B cell (primary cell): Measurements from ENCODE around the gene ABCB6.

Source experiments
- CTCF ChIP-seq: fragments of 200-600 bp; IDR thresholded peaks from one replicate; pipeline ENCODE4 v1.8.0; 2022; ENCODE audit warnings: antibody characterized with exemption, mild to moderate bottlenecking
- EZH2 ChIP-seq: IDR thresholded peaks from 2 replicates; pipeline ENCODE4 v1.6.1; 2012; ENCODE audit warnings: borderline replicate concordance, low read depth, mild to moderate bottlenecking, moderate library complexity, low read length; ENCODE audit not compliant: insufficient read depth, poor library complexity, severe bottlenecking

DNA sequence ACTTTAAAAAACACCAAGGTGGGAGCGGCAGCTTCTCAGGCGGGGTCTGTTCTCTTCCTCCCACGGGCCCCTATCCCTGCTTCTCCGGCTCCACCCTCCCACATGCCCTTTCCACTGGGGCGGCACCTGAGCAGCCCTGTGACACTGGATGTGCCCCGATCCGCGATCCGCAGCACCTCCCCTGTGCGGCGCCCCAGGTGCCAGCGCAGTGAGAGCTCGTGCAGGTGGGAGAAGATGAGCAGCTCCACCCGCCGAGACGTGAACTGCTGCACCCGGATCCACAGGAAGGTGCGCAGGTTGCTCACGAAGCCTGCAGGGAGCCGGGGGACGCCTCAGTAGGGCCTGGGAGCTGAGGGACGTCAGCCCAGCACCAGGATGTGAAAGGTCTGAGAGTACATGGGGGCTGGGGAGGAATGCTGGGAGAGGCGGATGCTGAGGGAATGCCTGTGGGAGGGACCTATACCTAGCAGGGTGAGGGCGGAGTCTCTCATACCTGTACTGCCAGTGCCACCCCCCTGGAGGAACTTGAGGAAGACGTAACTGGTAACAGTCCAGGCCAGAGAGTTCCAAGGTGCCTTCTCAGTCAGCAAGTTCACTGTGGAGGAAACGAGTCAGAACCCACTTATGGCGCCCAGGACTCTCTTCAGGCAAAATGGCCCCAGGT lies 2.8 kb downstream of the ABCB6 start:
- TF ChIP-seq EZH2: no peak
- TF ChIP-seq CTCF: no peak
